KMS-11 (cell line): Measurements from ENCODE around the gene ELF1.
A peak's percentile ranks its signal among the peaks of the same experiment; 100 is the strongest.

Source experiments
- H2AFZ ChIP-seq: fragments of 200-600 bp; sonication (generic); 2 replicates; pipeline ENCODE4 v1.6.1; 2016; ENCODE audit warnings: antibody characterized with exemption, mixed run types, low read depth
- H3K27ac ChIP-seq: fragments of 200-600 bp; sonication (generic); 2 replicates; pipeline ENCODE4 v1.6.1; 2016; ENCODE audit warnings: mild to moderate bottlenecking, mixed run types
- H3K27me3 ChIP-seq: fragments of 200-600 bp; sonication (generic); 2 replicates; pipeline ENCODE4 v1.6.1; 2017; ENCODE audit warnings: mild to moderate bottlenecking, low read depth, mixed run types, moderate library complexity; ENCODE audit not compliant: insufficient read depth
- H3K36me3 ChIP-seq: fragments of 200-600 bp; sonication (generic); 2 replicates; pipeline ENCODE4 v1.6.1; 2017; ENCODE audit warnings: mild to moderate bottlenecking, mixed run types; ENCODE audit not compliant: insufficient read depth
- H3K4me1 ChIP-seq: fragments of 200-600 bp; sonication (generic); 2 replicates; pipeline ENCODE4 v1.6.1; 2016; ENCODE audit warnings: mild to moderate bottlenecking, low read depth, mixed run types; ENCODE audit not compliant: poor library complexity, severe bottlenecking
- H3K4me2 ChIP-seq: fragments of 200-600 bp; sonication (generic); 2 replicates; pipeline ENCODE4 v1.7.0; 2016; ENCODE audit warnings: mild to moderate bottlenecking, mixed run types
- H3K4me3 ChIP-seq: fragments of 200-600 bp; sonication (generic); IDR thresholded peaks from 2 replicates; pipeline ENCODE4 v1.6.1; 2017; ENCODE audit warnings: low read depth, low read length, mixed read lengths; ENCODE audit not compliant: insufficient read depth
- H3K79me2 ChIP-seq: fragments of 200-600 bp; sonication (generic); 2 replicates; pipeline ENCODE4 v1.6.1; 2016; ENCODE audit warnings: low read depth, mixed run types; ENCODE audit not compliant: insufficient read depth
- H3K9ac ChIP-seq: fragments of 200-600 bp; sonication (generic); 2 replicates; pipeline ENCODE4 v1.6.1; 2016; ENCODE audit warnings: mild to moderate bottlenecking, mixed run types
- H4K20me1 ChIP-seq: fragments of 200-600 bp; sonication (generic); 2 replicates; pipeline ENCODE4 v1.6.1; 2016; ENCODE audit warnings: mild to moderate bottlenecking, mixed run types; ENCODE audit not compliant: insufficient read depth
- CTCF ChIP-seq: fragments of 200-600 bp; sonication (generic); conservative IDR thresholded peaks from 2 replicates; pipeline ENCODE4 v1.6.1; 2017; ENCODE audit warnings: low read depth, mild to moderate bottlenecking, antibody characterized with exemption, low read length, moderate library complexity, mixed read lengths

The ELF1 gene

GRCh38 chr13:40975441-40975840 lies 43.7 kb downstream of the ELF1 start:
- Histone ChIP-seq H3K4me3 (no peak overlapping the region), H3K79me2 (peaks cover 100% of the 10 kb centered on the region), H3K27me3 (no peaks in the 10 kb centered on the region), H3K9ac (peak overlapping the region; percentile 96; the same call in 1 of the 2 replicates), H2AFZ (no peak overlapping the region), H4K20me1 (peaks cover 36% of the 10 kb centered on the region), H3K4me1 (peaks cover 76% of the 10 kb centered on the region), H3K27ac (peak overlapping the region; percentile 98), H3K36me3 (no peaks in the 10 kb centered on the region), H3K4me2 (peak overlapping the region; percentile 81)
- no peak for TF ChIP-seq CTCF

DNA sequence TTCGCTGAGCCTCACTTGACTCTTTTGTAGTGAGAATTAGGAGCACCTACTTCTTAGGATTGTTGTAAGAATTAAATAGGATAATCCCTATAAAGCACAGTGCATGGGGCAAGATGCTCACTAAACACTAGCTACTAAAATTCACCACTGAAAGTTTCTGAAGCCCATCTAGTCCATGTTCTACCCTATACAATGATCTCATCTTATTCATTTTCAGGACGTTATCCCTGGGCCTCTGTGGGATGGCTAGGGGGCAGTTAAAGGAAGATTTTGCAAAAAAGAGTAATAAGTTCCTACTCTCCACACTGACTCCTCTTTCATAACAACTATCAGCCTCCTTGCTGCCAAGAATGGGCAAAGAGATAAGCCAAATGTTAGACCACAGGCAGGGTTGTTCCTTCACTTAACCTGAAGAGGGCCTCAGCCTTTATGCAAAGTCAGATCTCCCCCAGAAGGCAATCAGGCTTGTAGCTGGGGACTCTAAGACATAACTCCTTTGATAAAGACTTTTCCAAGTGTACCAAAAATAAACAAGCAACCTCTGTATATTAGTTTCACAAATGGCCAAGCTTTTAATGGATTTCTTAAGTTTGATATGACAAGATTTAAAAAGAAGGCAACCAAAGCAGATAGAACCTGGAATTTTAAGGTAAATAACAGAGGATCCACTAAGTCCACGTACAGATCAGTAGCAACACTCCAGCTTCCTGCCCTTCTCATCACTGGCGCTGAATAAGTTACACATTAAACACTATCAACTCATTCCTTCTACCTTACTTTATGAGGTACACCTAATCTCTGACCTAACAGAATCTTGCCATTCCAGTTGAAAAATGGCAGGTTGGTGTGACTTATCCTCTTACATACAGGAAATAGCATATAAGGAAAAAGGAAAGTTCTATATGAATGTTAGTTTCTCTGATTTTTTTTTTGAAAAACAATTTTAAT lies 44.4 kb downstream of the ELF1 start:
- Histone ChIP-seq H3K27me3 (no peaks in the 10 kb centered on the region), H3K36me3 (no peaks in the 10 kb centered on the region), H3K9ac (peak overlapping the region; percentile 11; the same call in 1 of the 2 replicates), H3K27ac (peak overlapping the region; percentile 98), H3K4me2 (peak overlapping the region; percentile 81), H3K4me1 (peaks cover 84% of the 10 kb centered on the region), H4K20me1 (peaks cover 43% of the 10 kb centered on the region), H2AFZ (no peak overlapping the region), H3K4me3 (no peak overlapping the region), H3K79me2 (peaks cover 100% of the 10 kb centered on the region)
- TF ChIP-seq CTCF = peak; percentile 52

- TF ChIP-seq CTCF = no peak
- H3K27me3 ChIP-seq = no peaks in the 10 kb centered on the region
- H3K4me2 ChIP-seq = peak overlapping the region; percentile 81
- no peak overlapping the region for H3K9ac ChIP-seq
- peaks cover 100% of the 10 kb centered on the region for H3K79me2 ChIP-seq
- H3K36me3 ChIP-seq = no peaks in the 10 kb centered on the region
- H3K4me3 ChIP-seq = no peak overlapping the region
- no peak overlapping the region for H3K27ac ChIP-seq
- H3K4me1 ChIP-seq = peaks cover 96% of the 10 kb centered on the region
- peaks cover 51% of the 10 kb centered on the region for H4K20me1 ChIP-seq
- H2AFZ ChIP-seq = no peak overlapping the region
These were observed 45.7 kb downstream of the ELF1 start for GRCh38 chr13:40973409-40973808.

DNA sequence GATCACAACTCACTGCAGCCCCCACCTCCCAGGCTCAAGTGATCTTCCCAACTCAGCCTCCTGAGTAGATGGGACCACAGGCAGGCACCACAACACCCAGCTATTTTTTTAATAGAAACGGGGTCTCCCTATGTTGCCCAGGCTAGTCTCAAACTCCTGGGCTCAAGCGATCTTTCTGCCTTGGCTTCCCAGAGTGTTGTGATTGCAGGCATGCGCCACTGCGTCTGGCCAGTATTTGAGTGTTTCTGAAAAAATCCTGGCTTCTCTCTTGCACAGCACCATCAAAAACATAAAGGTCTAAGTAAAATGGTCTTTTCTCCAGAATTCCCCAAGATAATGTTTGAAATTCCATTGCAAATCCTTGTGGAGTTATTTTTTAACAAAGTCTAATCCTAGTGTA lies 47.8 kb downstream of the ELF1 start:
- Histone ChIP-seq H3K4me1 (peaks cover 98% of the 10 kb centered on the region), H4K20me1 (peaks cover 71% of the 10 kb centered on the region), H3K27ac (no peak overlapping the region), H3K27me3 (no peaks in the 10 kb centered on the region), H3K79me2 (peaks cover 100% of the 10 kb centered on the region), H2AFZ (no peak overlapping the region), H3K4me2 (peak overlapping the region; percentile 33; the same call in 1 of the 2 replicates), H3K9ac (no peak overlapping the region), H3K4me3 (no peak overlapping the region), H3K36me3 (no peaks in the 10 kb centered on the region)
- no peak for TF ChIP-seq CTCF
